Measurements from ENCODE around the gene OR2B6.
"Not testable (repeated sequence)": the region's sequence is repeated elsewhere in the genome, so short reads cannot be mapped to it uniquely, and the experiment has no call there.

OR2B6 gene

GRCh38 chr6:27956941-27957340 is at the start of gene OR2B6:
OR2B6 (plus strand) TSS chr6:27957241; CDS start chr6:27957241, 0 bp downstream.
- no peak for DNase-seq

- no peak for DNase-seq
Observed at GRCh38 chr6:27908017-27908416, 49.0 kb upstream of the OR2B6 start.

DNA sequence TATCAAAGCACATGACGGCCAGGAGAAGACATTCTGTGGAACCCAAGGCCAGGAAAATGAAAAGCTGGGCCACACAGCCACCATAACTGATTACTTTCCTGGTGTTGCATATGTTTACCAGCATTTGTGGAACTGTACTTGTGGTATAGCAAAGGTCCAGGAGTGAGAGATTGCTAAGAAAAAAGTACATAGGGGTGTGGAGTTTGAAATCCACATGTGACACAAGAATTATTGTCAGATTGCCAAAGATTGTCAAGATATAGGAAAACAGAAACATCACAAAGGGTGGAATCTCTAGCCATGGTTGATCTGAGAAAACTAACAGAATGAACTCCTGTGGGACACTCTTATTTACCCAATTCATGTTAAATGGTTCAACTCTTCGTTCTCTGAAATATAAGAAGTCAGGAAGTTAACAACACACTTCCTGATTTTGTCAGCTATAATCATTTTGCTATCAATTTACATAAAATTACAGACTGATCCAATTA is 45.0 kb upstream of the OR2B6 start, which contains the start of gene OR2B2:
OR2B2 (minus strand) TSS at position 441 of the 491 bp plus-strand sequence; CDS start at position 364, 77 bp downstream.
- no peak for DNase-seq

DNA sequence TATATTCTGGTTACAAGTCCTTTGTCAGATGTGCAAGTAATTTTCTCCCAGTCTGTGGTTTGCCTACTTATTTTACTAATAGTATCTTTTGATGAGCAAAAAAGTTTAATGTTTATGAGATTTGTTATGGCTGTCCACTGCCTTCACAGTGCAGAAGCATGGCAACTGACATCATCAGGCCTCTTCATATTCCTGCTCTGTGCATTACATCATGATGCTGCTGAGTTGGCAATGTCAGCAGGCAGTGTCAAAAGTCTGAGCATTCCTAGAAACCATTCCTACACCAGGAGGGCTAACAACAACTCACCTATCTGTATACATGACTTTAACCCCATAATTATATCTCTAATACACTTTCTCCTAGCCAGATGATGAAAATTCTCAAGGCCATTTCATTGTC is 34.1 kb upstream of the OR2B6 start:
- no peak for DNase-seq

- no peak for DNase-seq
Observed at GRCh38 chr6:27924179-27924578, 32.9 kb upstream of the OR2B6 start.

- not testable (repeated sequence) for DNase-seq
Observed at GRCh38 chr6:27928041-27928440, 29.0 kb upstream of the OR2B6 start.

DNA sequence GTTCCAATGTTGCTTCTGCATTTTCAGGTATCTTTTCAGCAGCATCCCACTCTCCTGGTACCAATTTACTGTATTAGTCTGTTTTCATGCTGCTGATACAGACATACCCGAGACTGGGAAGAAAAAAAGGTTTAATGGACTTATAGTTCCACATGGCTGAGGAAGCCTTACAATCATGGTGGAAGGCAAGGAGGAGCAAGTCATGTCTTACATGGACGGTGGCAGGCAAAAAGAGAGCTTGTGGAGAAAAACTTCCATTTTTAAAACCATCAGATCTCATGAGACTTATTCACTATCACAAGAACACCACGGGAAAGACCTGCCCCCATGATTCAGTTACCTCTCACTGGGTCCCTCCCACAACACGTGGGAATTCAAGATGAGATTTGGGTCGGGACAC is 27.1 kb upstream of the OR2B6 start:
- not testable (repeated sequence) for DNase-seq

DNA sequence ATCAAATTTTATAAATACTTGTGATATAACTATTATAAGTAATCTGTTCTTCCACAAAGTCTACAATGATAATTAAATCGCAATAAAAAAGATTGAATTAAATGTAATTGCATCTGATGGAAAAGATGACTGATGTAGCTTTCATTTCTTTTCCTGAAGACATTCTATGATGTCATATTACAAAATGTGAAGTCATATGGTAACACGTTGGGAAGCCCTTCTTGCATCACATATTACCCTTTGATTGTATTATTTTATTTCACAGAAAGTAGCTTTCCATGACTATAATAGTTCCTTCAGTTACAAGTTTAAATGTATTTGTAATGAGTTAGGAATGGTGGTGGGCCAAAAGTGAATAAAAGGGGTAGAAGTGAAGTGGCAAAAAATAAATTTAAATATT is 25.8 kb upstream of the OR2B6 start:
- DNase-seq, result no peak

GRCh38 chr6:27940766-27941165 is 16.3 kb upstream of the OR2B6 start:
- no peak for DNase-seq

DNA sequence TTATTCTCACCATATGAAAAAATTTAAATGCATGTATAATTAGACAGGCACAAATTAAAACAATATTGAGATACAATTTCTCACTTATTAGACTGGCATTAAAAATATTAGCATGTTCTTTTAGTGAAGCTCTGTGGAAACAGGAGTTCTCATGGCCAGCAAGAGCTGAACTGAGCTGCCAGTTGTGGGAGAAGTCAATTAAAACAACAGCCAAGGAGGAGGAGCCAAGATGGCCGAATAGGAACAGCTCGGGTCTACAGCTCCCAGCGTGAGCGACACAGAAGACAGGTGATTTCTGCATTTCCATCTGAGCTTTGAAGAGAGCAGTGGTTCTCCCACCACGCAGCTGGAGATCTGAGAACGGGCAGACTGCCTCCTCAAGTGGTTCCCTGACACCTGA is 14.0 kb upstream of the OR2B6 start:
- not testable (repeated sequence) for DNase-seq

GRCh38 chr6:27948237-27948636 is 8.8 kb upstream of the OR2B6 start:
- DNase-seq, result no peak

GRCh38 chr6:27951040-27951439 is 6.0 kb upstream of the OR2B6 start:
- no peak for DNase-seq

DNA sequence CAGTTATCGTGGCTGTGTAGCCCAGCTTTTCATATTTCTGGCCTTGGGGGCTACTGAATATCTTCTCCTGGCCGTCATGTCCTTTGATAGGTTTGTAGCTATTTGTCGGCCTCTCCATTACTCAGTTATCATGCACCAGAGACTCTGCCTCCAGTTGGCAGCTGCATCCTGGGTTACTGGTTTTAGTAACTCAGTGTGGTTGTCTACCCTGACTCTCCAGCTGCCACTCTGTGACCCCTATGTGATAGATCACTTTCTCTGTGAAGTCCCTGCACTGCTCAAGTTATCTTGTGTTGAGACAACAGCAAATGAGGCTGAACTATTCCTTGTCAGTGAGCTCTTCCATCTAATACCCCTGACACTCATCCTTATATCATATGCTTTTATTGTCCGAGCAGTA is 475 bp downstream of the OR2B6 start:
- DNase-seq, result no peak

DNA sequence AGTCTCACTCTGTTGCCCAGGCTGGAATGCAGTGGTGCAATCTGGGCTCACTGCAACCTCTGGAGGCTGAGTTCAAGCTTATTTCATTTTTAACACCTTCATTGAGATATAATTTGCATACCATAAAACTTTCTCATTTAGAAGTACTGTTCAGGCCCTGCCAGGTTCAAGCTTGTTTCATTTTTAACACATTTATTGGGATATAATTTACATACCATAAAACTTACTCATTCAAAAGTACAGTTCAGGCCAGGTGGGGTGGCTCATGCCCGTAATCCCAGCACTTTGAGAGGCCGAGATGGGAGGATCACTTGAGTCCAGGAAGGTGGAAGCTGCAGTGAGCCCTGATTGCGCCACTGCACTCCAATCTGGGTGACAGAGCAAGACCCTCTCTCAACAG is 5.5 kb downstream of the OR2B6 start:
- no peak for DNase-seq

DNA sequence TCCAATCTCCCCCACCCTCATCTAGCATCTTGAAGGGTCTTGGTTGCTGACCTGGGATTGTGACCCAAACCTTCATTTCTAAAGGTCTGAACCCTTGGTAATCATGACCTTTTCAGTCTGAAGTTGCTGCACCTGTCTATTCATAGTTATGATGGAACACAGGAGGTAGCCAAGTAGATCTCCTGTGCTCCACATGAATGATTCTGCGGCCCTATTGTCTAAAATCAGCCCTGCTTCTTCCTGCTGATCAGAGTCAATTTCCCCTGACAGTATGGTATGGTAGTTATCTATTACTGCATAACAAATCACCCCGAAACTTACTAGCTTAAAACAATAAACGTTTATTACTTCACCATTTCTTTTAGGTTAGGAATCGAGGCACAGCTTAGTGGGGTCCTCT is 9.0 kb downstream of the OR2B6 start:
- no peak for DNase-seq

DNA sequence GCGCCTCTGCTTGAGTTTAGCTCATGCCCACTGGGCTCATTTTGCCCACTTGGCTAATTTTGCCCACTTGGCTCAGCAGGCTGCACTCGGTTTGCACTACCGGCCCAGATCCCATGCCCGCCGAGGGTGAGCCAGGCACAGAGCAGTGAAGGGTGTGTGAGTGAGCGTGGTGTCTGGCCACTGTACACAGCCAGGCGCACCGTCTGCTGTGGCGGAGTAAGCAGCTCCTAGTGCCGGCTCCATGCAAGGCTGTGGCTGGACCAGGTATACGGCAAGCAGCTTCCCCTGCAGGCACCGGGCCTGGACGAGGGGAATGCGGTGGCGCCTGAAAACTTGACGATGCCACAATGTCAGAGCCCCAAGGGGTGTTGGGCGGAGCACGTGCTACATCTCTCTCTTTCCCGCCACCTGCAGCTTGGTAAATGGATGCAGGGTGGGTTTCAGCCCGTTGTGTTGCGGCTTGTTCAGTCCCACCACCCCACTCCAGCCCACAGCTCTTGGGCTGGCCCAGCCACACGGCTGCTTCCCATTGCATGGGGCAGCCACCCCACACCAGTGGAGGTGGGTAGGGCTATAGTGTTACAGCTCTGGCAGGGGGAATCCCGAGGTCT is 9.9 kb downstream of the OR2B6 start:
- no peak for DNase-seq

GRCh38 chr6:27970444-27970843 is 13.4 kb downstream of the OR2B6 start:
- DNase-seq, result no peak

GRCh38 chr6:27972750-27973149 is 15.7 kb downstream of the OR2B6 start:
- DNase-seq, result no peak

GRCh38 chr6:27977387-27977786 is 20.3 kb downstream of the OR2B6 start:
- no peak for DNase-seq

- DNase-seq, result no peak
Observed at GRCh38 chr6:27978705-27979104, 21.7 kb downstream of the OR2B6 start.

DNA sequence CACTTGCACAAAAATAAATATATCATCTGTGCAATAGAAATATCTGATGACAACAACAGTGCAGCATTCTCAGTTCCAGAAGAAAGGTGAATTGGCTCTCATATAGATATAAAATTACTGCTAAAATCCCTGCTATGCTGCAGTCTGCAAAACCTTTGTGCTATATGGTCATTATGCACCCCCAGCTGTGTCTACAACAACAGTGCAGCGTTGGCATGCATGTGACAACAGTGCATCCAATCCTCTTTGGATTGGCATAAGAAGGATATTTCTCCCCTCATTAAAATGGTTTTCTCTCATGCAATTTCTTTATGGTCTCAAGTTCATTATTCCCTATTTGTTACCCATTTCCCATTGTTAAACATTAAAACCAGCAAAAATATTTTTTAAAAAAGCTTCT is 23.1 kb downstream of the OR2B6 start:
- no peak for DNase-seq

GRCh38 chr6:27986928-27987725 is 30.1 kb downstream of the OR2B6 start:
- no peak for DNase-seq

DNA sequence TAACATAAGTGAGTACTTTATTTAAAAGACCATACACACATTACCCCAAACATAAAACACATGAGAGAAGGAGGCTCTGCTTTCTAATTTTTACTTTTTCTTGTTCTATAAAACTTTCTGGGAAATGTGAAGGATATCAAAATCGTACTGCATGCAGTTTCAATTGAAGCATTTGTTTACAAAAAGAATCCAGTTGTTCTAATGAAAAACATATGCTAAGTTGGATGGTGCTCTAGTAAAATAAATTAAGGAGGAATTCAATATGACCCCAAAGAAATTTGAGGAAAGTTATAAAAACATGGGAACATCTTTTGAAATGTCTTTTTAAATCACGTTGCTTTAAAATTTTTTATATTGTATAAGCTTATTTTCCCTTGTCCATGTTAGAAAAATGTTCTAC is 37.6 kb downstream of the OR2B6 start:
- no peak for DNase-seq

- no peak for DNase-seq
Observed at GRCh38 chr6:28000351-28001045, 43.5 kb downstream of the OR2B6 start.
